ENCODE results near the gene ISCA1. TPM values are rescaled to one million over a fixed set of nuclear protein-coding genes. Genes with fewer than 3 reads are reported as not detected.

The ISCA1 gene
- total RNA-seq, 4 donors from 2014 or later = 43.3 to 81.2 (median 57.6) TPM

GRCh38 chr9:86222667-86223066 is 59.7 kb downstream of the ISCA1 start:
- no peak overlapping the region for H3K27ac ChIP-seq
- no peak overlapping the region for H3K4me3 ChIP-seq
- no peaks in the 10 kb centered on the region for H3K4me1 ChIP-seq
- H3K27me3 ChIP-seq = no peaks in the 10 kb centered on the region
- TF ChIP-seq POLR2AphosphoS5 (IDR thresholded peaks at IDR 0.05) (no peak), CTCF (IDR thresholded peaks at IDR 0.05) (no peak), POLR2A (IDR thresholded peaks at IDR 0.05) (no peak), EP300 (IDR thresholded peaks at IDR 0.05) (no peak)
- H3K36me3 ChIP-seq = peaks cover 0 to 3% of the 10 kb centered on the region in 2 donors
- 76 to 86% methylated on average over 2 to 3 of the region's 4 CpGs for WGBS, 2 donors (ENCODE audit: low coverage in 1 of 2)
- ATAC-seq = no peak
- H3K9me3 ChIP-seq = no peaks in the 10 kb centered on the region

- 58 to 93% methylated on average over 1 to 3 of the region's 3 CpGs for WGBS, 2 donors (ENCODE audit: low coverage in 1 of 2)
- H3K4me3 ChIP-seq = no peak overlapping the region
- TF ChIP-seq EP300 (IDR thresholded peaks at IDR 0.05) (no peak), CTCF (IDR thresholded peaks at IDR 0.05) (no peak), POLR2AphosphoS5 (IDR thresholded peaks at IDR 0.05) (no peak), POLR2A (IDR thresholded peaks at IDR 0.05) (no peak)
- H3K9me3 ChIP-seq = no peaks in the 10 kb centered on the region
- H3K4me1 ChIP-seq = no peaks in the 10 kb centered on the region
- no peaks in the 10 kb centered on the region for H3K27me3 ChIP-seq
- ATAC-seq = no peak
- no peak overlapping the region for H3K27ac ChIP-seq
- no peaks in the 10 kb centered on the region for H3K36me3 ChIP-seq
These were observed 62.7 kb downstream of the ISCA1 start for GRCh38 chr9:86219606-86220005.

GRCh38 chr9:86217076-86217755 is 65.1 kb downstream of the ISCA1 start:
- Histone ChIP-seq H3K36me3 (no peaks in the 10 kb centered on the region), H3K4me1 (no peaks in the 10 kb centered on the region), H3K27ac (no peak overlapping the region), H3K4me3 (no peak overlapping the region), H3K27me3 (no peaks in the 10 kb centered on the region), H3K9me3 (no peaks in the 10 kb centered on the region)
- 82 to 95% methylated on average over 6 to 7 of the region's 7 CpGs for WGBS, 2 donors (ENCODE audit: low coverage in 1 of 2)
- TF ChIP-seq EP300 (IDR thresholded peaks at IDR 0.05) (no peak), POLR2A (IDR thresholded peaks at IDR 0.05) (no peak), POLR2AphosphoS5 (IDR thresholded peaks at IDR 0.05) (no peak), CTCF (IDR thresholded peaks at IDR 0.05) (no peak)
- no peak for ATAC-seq

Small RNA genes within 50 kb of the gene (small RNA-seq; reads per million reads assigned to genes)
- 0 reads per million in 4 donors for gene AL137849.1
- 0 reads per million in 4 donors for gene RN7SKP264

Other genes starting within 250 kb of the ISCA1 start
- gene GOLM1, start 183.0 kb downstream of the ISCA1 start, total RNA-seq = 10 to 100 TPM in 1 of 4 donors, 1 to 10 TPM in 3; 4.8 to 22.2 (median 8.0) TPM
- under 1 TPM in 3 of 4 donors, not detected in 1; 0.31 to 0.54 (median 0.47) TPM for gene C9orf153, start 22.9 kb downstream of the ISCA1 start, total RNA-seq
- gene TUT7, start 71.9 kb upstream of the ISCA1 start, total RNA-seq = 10 to 100 TPM; 21.5 to 50.6 (median 29.6) TPM